Fibroblast of villous mesenchyme (primary cell): ENCODE data around the gene KLHDC7A. TPM values are rescaled to one million over a fixed set of nuclear protein-coding genes. Genes with fewer than 3 reads are reported as not detected.

ENCODE experiments used
- DNase-seq: peaks from one replicate; pipeline ENCODE4 v3.0.0-alpha.2; 2010; ENCODE audit warnings: low read depth
- H3K4me3 ChIP-seq: 2 replicates; pipeline ENCODE4 v1.5.1; 2011; ENCODE audit warnings: low read depth, mild to moderate bottlenecking, low read length
- CTCF ChIP-seq: IDR thresholded peaks from 2 replicates; pipeline ENCODE4 v1.5.1; 2012; ENCODE audit warnings: low read depth, mild to moderate bottlenecking, low read length; ENCODE audit not compliant: insufficient read depth
- total RNA-seq: library from RNA; depleted of rRNA; stranded (reverse); fragments of >200 nt; gene quantifications from 2 replicates; pipeline ENCODE4 v1.2.3, GENCODE V29; 2012

KLHDC7A gene
- total RNA-seq, 1 donor: not detected

DNA sequence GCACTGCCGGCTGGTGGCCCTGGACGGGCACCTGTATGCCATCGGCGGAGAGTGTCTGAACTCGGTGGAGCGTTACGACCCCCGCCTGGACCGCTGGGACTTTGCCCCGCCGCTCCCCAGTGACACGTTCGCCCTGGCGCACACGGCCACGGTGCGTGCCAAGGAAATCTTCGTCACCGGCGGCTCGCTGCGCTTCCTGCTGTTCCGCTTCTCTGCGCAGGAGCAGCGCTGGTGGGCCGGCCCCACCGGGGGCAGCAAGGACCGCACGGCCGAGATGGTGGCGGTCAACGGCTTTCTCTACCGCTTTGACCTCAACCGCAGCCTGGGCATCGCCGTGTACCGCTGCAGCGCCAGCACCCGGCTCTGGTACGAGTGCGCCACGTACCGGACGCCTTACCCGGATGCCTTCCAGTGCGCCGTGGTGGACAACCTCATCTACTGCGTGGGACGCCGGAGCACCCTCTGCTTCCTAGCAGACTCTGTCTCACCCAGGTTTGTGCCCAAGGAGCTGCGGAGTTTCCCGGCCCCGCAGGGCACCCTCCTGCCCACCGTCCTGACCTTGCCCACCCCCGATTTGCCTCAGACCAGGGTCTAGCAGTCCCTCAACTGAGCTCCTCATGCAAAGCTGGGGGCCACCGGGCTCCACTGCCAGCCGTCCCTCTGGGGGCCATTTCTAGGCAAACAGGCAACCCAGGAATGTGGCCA, 2.1 kb downstream of the KLHDC7A start:
- no peak for TF ChIP-seq CTCF

GRCh38 chr1:18484276-18484675, 3.5 kb downstream of the KLHDC7A start:
- no peak overlapping the region for H3K4me3 ChIP-seq
- TF ChIP-seq CTCF: no peak
- no peak for DNase-seq

More for the DNA sequence above, 2.1 kb downstream of the KLHDC7A start:
- no peak for DNase-seq
- no peak overlapping the region for H3K4me3 ChIP-seq

GRCh38 chr1:18484721-18485120, 4.0 kb downstream of the KLHDC7A start:
- no peak for DNase-seq
- H3K4me3 ChIP-seq: no peak overlapping the region
- TF ChIP-seq CTCF: no peak

DNA sequence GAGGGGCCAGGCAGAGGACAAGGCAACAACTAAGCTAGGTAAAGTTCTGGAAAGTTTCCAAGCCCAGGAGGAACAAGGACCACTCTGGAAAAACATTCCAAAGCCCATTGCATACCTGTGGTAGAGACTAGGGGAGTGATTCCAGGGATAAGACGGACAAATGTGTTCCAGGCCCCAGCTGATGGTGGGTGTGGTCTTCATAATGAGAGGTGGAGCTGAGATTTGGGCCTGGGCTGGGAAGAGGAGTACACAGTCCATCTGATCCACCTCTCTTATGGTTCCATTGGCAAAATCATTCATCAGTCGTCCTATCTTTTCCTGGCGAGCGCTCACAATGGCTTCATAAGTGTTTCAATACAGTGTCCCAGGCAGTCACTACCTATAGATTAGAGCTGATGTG, 4.5 kb downstream of the KLHDC7A start:
- no peak for DNase-seq
- no peak for TF ChIP-seq CTCF
- H3K4me3 ChIP-seq: no peak overlapping the region

GRCh38 chr1:18486195-18486594, 5.5 kb downstream of the KLHDC7A start:
- H3K4me3 ChIP-seq: no peak overlapping the region
- DNase-seq: no peak
- no peak for TF ChIP-seq CTCF

DNA sequence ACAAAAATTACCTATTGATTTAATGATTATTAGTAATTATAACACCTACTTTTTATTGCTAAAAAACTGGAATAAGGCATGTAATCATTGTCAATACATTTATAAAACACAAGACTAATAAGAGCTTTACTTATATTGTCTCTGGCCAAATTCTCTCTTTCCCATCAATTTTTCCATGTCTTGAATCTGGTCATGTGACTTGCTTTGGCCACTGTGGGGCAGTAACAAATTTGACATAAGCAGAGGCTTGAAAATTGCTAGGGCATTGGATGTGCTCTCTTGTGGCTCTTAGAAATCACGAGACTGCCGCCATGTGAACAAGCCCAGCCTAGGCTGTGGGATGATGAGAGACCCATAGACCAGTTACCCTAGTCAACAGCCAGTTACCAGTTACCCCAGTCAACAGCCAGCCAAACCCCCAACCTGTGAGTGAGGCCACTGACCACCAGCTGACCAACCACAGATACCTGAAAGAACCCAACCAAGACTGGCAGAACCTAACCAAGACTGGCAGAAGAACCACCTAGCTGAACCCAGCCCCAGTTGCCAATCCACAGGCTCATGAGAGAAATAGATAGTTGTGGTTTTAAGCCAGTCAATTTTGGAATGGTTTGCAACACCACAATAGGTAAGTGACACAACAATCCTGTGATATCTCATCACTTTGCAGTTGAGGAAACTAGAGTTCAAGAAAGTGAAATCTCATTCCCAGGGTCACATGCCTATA, 8.8 kb downstream of the KLHDC7A start:
- no peak overlapping the region for H3K4me3 ChIP-seq
- no peak for DNase-seq
- no peak for TF ChIP-seq CTCF
